Nephron progenitor cell (in vitro differentiated cells): ENCODE results near the gene CDH4.

Experiments used
- DNase-seq: peaks from one replicate; pipeline ENCODE4 v3.0.0; 2021
- H3K27ac Mint-ChIP-seq: 2 replicates; pipeline ENCODE4 v1.8.0; 2021; ENCODE audit warnings: mild to moderate bottlenecking, moderate library complexity, mixed read lengths
- H3K27me3 Mint-ChIP-seq: 2 replicates; pipeline ENCODE4 v1.8.0; 2021; ENCODE audit warnings: mild to moderate bottlenecking, low read depth, mixed read lengths; ENCODE audit not compliant: poor library complexity
- H3K36me3 Mint-ChIP-seq: 2 replicates; pipeline ENCODE4 v1.8.0; 2021; ENCODE audit warnings: low read depth, mixed read lengths
- H3K4me1 Mint-ChIP-seq: 2 replicates; pipeline ENCODE4 v1.8.0; 2021; ENCODE audit warnings: mixed read lengths
- H3K4me3 Mint-ChIP-seq: 2 replicates; pipeline ENCODE4 v1.8.0; 2021; ENCODE audit warnings: mild to moderate bottlenecking, moderate library complexity, mixed read lengths
- H3K9me3 Mint-ChIP-seq: 2 replicates; pipeline ENCODE4 v1.8.0; 2021; ENCODE audit warnings: mild to moderate bottlenecking, moderate library complexity, mixed read lengths
- TF ChIP-seq, protein P1 (sequence below): fragments of 200-600 bp; sonication (generic); IDR thresholded peaks from 2 replicates; pipeline ENCODE4 v1.5.0; 2021; ENCODE audit warnings: antibody characterized with exemption

The CDH4 gene

DNA sequence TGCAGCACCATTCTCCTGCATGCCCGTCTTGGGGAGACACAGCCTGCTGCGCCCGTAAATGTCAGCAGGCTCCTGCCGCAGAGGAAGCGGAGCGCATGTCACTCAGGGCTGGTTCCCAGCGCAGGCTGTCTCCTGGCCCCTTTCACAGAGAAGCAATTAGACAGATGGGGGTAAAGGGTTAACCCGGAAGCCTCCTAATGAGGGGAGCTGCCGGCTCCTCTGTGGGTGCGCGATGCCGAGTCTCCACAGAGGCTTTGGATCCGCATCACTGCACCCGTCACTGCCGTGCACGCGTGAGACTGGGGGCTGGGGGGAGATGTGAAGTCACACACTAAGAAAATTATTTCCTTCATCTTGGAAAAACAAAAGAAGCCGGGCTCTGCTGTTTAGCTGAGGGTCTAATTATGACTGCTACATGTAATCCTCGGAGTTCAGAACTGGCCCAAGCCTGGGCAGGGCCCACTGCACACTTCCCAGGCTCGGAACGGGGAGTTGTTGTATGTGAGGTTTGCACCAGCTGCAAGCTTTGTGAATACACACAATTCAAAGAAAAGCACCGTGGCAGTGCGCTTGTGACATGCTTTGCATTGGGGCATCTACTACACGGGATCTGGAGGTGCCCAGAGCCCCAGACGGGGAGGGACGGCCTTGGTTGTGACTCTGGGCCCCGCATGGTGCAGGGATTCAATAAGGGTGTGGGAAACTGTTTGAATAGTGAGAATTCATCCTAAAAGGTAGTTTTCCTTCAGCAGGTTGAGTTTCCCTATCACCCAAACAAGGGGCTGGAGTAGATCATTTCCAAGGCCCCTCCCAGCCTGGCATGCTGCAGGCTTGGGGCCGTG lies 482.1 kb downstream of the CDH4 start:
- peak overlapping the region; percentile 12 for H3K4me3 Mint-ChIP-seq
- H3K9me3 Mint-ChIP-seq = no peaks in the 10 kb centered on the region
- H3K27ac Mint-ChIP-seq = peak overlapping the region; percentile 81
- TF ChIP-seq, protein P1, sequence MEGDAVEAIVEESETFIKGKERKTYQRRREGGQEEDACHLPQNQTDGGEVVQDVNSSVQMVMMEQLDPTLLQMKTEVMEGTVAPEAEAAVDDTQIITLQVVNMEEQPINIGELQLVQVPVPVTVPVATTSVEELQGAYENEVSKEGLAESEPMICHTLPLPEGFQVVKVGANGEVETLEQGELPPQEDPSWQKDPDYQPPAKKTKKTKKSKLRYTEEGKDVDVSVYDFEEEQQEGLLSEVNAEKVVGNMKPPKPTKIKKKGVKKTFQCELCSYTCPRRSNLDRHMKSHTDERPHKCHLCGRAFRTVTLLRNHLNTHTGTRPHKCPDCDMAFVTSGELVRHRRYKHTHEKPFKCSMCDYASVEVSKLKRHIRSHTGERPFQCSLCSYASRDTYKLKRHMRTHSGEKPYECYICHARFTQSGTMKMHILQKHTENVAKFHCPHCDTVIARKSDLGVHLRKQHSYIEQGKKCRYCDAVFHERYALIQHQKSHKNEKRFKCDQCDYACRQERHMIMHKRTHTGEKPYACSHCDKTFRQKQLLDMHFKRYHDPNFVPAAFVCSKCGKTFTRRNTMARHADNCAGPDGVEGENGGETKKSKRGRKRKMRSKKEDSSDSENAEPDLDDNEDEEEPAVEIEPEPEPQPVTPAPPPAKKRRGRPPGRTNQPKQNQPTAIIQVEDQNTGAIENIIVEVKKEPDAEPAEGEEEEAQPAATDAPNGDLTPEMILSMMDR = no peak
- peaks cover 11% of the 10 kb centered on the region for H3K27me3 Mint-ChIP-seq
- H3K36me3 Mint-ChIP-seq = no peaks in the 10 kb centered on the region
- peaks cover 37% of the 10 kb centered on the region for H3K4me1 Mint-ChIP-seq
- peak; percentile 37 for DNase-seq

DNA sequence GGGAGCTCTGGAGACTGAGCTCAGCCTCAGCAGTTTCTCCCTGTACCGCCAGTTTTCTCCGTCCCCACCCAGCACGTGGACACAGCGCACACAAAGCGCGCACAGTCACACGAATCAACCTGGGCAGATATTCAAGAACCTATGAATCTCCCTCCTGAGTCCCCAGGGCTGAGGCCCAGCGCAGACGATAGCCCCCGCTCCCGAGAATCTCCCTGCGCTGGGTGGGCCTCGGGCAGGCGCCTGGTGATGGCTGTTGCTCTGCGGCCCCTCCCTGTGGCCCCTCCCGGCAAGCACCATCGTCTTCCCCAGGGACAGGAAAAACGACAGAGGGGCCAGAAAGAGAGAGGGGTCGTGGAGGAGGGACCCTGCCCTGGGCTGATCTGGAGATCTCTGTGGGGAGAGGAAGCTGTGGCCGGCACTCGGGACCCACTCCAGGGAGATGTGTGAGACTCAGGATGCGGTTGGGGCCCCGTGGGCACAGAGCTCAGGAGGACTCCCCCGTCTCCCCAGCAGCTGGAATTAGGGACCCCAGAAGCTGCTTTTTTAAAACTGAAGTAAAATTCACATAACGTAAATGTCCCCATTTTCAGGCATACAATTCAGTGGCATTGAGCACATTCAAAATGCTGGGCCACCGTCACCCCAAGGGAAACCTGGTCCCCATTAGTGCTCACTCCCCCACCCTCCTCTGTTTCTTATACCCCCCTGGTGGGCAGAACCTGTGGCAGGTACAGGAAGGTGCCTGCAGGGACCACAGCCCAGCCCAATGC lies 482.9 kb downstream of the CDH4 start:
- H3K27ac Mint-ChIP-seq = no peak overlapping the region

DNA sequence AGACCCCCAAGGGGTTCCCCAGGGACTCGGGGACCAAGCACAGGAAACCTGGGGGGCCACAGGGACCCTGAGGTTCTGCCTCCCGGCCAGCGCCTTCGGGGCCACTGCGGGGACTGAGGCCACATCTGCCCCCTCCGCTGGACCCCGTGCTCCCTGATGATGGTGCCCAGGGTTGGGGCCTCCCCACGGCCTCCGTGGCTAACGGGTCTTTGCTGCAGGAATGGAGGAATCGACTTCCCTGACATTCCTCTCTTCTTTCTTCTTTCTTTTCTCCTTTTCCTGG lies 483.4 kb downstream of the CDH4 start:
- Mint-ChIP-seq H3K4me1 (peaks cover 29% of the 10 kb centered on the region), H3K9me3 (no peaks in the 10 kb centered on the region), H3K4me3 (no peak overlapping the region), H3K27ac (no peak overlapping the region), H3K27me3 (peaks cover 11% of the 10 kb centered on the region), H3K36me3 (no peaks in the 10 kb centered on the region)
- DNase-seq = no peak
- TF ChIP-seq, protein P1 = no peak

More for the DNA sequence above, 482.9 kb downstream of the CDH4 start:
- TF ChIP-seq, protein P1 = no peak
- H3K36me3 Mint-ChIP-seq = no peaks in the 10 kb centered on the region
- no peak for DNase-seq
- H3K4me1 Mint-ChIP-seq = peaks cover 29% of the 10 kb centered on the region
- H3K27me3 Mint-ChIP-seq = peaks cover 11% of the 10 kb centered on the region
- no peaks in the 10 kb centered on the region for H3K9me3 Mint-ChIP-seq
- no peak overlapping the region for H3K4me3 Mint-ChIP-seq

DNA sequence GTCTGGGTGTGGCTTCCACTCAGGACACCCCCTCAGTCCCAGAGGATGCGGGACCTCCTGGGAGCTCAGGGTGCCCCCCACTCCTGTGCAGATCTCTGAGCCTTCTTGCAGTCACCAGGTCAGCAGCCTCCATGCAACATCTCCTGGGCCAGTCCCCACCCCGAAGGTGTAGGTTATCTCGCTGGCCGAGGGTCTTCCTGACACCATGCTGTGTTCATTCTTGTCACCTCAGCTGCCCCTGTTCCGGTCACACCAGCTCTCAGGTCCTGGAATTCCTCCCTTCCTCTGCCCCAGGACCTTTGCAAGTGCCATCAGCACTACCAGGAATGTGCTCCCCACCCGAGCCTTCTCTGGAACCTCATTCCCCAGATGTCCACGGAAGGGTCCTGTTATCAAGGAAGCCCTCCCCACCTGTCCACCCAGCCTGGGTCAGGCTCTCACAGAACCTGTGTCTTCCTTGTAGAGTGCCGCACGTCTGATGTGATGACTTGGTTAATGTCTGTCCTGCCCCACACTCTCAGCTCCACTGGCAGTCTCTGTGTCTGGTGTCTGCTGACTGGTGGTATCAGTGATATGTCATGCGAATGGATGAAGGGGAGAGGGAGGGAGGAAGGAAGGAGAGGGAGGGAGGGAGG lies 484.1 kb downstream of the CDH4 start:
- TF ChIP-seq, protein P1 = no peak
- H3K36me3 Mint-ChIP-seq = no peaks in the 10 kb centered on the region
- no peaks in the 10 kb centered on the region for H3K9me3 Mint-ChIP-seq
- H3K27ac Mint-ChIP-seq = no peak overlapping the region
- H3K4me1 Mint-ChIP-seq = peaks cover 29% of the 10 kb centered on the region
- peaks cover 11% of the 10 kb centered on the region for H3K27me3 Mint-ChIP-seq
- no peak for DNase-seq
- H3K4me3 Mint-ChIP-seq = no peak overlapping the region

DNA sequence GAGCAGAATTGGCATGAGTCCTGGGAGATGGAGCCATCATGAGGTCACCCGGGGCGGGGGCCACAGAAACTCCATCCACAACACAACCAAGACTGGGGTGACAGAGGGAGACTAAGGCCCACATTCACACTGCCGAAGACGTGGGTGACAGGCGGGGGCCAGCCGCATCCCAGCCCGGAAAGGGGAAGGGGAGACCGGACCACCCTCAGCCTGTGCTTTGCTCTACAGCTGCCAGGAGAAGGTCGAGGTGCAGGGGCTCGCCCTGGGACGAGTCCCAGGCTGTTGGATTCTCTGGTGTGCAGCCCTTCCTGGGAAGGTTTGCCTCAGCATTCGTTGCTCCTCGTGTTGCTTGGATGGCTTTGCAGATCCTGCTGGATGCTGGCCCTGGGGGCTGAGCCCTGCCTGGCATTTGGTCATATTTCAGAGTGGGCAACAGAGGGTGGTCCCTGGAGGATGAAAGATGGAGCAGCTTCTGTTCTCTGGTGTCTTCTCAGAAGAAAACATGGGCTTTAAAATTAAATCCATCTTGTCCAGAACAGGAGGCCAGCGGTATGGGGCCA lies 484.8 kb downstream of the CDH4 start:
- H3K4me3 Mint-ChIP-seq = no peak overlapping the region
- H3K4me1 Mint-ChIP-seq = peaks cover 29% of the 10 kb centered on the region
- no peaks in the 10 kb centered on the region for H3K9me3 Mint-ChIP-seq
- no peak overlapping the region for H3K27ac Mint-ChIP-seq
- no peak for DNase-seq
- H3K36me3 Mint-ChIP-seq = no peaks in the 10 kb centered on the region
- TF ChIP-seq, protein P1 = no peak
- H3K27me3 Mint-ChIP-seq = peaks cover 11% of the 10 kb centered on the region
